HEK293T (cell line): ENCODE results near the gene GAREM1.

ENCODE experiments used
- BHLHE40 ChIP-seq: fragments of 450-650 bp; IDR thresholded peaks from 2 replicates; pipeline ENCODE4 v1.6.1; 2016; ENCODE audit warnings: mild to moderate bottlenecking, moderate library complexity, borderline replicate concordance
- CTBP1 ChIP-seq: fragments of 450-650 bp; IDR thresholded peaks from 2 replicates; pipeline ENCODE4 v1.6.1; 2016; ENCODE audit warnings: borderline replicate concordance
- FOXA1 ChIP-seq: fragments of 450-650 bp; IDR thresholded peaks from 2 replicates; pipeline ENCODE4 v1.6.1; 2016; ENCODE audit warnings: mild to moderate bottlenecking
- FOXK2 ChIP-seq: fragments of 450-650 bp; IDR thresholded peaks from 2 replicates; pipeline ENCODE4 v1.6.1; 2016; ENCODE audit warnings: mild to moderate bottlenecking
- FOXM1 ChIP-seq: fragments of 450-650 bp; IDR thresholded peaks from 2 replicates; pipeline ENCODE4 v1.6.1; 2017; ENCODE audit warnings: mild to moderate bottlenecking, borderline replicate concordance
- L3MBTL2 ChIP-seq: fragments of 450-650 bp; conservative IDR thresholded peaks from 2 replicates; pipeline ENCODE4 v1.6.1; 2016; ENCODE audit warnings: mild to moderate bottlenecking
- SP1 ChIP-seq: fragments of 450-650 bp; IDR thresholded peaks from 2 replicates; pipeline ENCODE4 v1.6.1; 2017
- SUZ12 ChIP-seq: fragments of 450-650 bp; IDR thresholded peaks from 2 replicates; pipeline ENCODE4 v1.6.1; 2016; ENCODE audit warnings: mild to moderate bottlenecking
- TARDBP ChIP-seq: fragments of 450-650 bp; IDR thresholded peaks from 2 replicates; pipeline ENCODE4 v1.6.1; 2016

DNA sequence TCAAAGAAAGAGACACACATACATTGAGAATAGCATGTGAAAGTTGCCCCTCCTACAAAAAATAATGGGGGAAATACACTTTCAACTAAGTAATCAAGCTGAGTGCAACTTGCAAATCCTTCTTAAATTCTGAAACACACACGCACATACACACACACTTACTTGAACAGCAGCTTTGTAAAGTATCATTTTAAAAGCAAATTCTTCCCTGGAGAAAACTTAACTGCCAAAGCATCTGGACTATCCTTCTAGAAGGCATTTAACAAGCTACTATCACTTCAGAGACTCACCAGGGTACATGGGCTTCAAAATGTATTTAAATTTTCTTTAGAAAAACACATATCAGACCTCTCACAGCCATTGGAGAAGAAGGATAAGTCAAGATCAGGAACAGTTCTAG, 15.3 kb downstream of the GAREM1 start:
- TF ChIP-seq CTBP1 (no peak), BHLHE40 (no peak), FOXA1 (no peak), TARDBP (no peak), SUZ12 (no peak), L3MBTL2 (no peak), SP1 (no peak), FOXM1 (no peak), FOXK2 (no peak)
